GM21360 (cell line): ENCODE results near the gene STAC3.
"Not testable (repeated sequence)": the region's sequence is repeated elsewhere in the genome, so short reads cannot be mapped to it uniquely, and the experiment has no call there.

Experiments
- ATAC-seq: cut with Tn5 transposase; IDR thresholded peaks from one replicate; pipeline ENCODE4 v1.9.1; 2021; ENCODE audit warnings: mild to moderate bottlenecking, moderate library complexity; ENCODE audit not compliant: unreplicated experiment

Gene STAC3

DNA sequence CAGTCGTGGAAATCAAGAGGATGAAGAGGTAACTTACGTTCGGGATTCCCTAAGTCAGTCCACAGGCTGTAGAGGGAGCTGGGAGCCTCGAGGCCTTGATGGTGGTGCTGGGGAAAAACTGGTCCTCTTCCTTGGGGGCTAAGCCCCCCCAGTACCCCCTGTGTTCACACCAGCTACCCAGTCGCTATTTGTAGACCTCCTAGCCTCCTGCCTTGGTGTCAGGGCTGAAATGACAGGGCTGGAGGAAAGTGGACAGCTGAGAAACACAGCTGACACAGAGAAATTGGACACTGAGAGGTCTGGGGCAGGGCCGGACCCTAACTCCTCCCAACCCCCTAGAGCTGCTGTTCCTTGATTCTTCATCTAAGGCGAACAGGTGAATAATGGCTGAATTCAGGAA is at the start of gene STAC3:
TSS of gene STAC3 (minus strand) at position 232 of the 400 bp plus-strand sequence. CDS start 1,551 bp downstream, outside the sequence.
- ATAC-seq, result no peak

DNA sequence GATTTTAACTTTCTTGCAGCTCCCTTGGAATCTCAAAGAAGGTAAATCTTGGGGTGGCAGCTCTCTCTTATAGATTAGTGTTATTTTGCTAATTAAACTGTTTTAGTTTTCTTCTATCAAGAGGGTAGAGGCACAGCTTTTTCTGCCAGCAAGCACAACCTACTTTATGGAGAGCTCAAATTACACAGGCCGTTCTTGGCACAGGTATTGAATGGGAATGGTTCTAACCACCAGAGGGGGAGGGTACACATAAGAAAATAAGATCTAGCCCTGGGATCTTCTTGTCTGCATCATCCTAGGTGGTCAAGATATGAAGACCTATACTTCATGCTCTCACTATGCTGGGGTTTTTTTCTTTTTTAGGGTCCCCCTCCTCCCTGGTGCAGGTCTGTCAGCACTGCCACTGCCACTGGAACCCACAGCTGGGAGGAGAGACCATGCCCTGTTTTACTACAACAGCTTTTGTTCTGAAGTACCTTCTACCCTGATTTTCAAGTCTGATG is 48.6 kb upstream of the STAC3 start:
- ATAC-seq, result no peak

DNA sequence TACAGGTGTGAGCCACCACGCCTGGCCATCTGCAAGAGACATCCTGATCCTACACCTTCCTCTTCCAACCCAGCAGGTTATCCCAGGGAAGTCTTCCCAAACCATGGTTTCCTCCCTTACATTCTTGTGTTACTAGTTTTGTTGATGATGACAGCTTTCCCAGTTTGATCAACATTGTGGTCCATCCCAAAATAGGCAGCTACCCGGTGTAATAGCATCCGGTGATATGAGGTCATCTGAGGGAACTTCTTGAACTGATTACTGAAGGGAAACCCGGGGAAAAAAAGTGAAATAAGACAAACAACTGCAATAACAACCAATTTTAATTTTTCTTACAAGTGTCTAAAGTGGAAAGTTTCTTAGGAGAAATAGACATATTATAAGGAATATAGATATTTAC is 45.3 kb upstream of the STAC3 start:
- ATAC-seq, result no peak

DNA sequence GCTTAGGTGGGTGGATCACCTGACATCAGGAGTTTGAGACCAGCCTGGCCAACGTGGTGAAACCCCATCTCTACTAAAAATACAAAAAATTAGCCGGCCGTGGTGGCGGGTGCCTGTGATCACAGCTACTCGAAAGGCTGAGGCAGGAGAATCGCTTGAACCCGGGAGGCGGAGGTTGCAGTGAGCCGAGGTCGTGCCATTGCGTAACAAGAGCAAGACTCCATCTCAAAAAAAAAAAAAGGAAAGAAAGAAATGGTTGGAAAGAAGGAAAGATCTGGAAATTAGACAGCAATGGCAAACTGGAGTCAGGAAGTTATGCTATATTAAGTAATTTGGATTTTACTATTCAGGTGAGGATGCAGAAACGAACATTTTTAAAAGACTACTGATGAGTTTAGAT is 31.1 kb upstream of the STAC3 start:
- ATAC-seq, result not testable (repeated sequence)

DNA sequence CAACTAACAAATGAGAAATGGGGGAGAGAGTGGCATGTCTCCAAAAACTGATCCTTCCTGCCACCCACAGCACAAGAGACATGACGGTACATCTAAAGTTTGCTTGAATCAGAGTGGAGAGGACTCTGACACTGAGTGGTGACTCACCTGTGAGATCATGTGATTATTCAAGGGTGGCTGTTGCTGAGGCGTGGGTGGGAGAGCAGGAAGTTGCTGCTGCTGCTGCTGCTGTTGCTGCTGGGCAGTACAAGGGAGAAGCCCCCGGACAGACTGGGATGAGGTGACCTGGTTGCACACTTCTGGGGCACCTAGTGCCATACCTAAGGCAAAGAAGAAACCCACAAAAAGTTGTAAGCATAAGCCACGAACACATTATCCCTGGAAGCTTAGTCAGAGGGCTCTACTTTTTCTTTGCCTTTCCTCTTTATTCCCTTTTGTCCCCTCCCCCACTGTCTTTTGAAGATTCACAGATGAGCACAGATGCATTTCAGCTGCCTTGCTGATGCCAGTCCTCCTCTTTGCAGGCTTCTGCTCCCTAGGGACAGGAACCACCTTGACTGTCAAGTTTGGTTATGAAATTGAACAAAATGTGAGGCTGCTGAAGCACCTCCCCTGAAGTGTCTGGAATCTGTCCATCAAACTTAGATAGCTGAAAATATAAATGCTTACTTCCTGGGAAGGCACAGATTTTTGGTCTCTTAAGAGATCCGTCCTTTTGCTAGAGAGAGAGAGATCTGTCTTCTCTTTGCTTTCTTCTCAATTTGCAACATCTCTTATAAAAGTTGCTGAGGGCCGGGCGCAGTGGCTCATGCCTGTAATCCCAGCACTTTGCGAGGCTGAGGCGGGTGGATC is 29.4 kb upstream of the STAC3 start:
- ATAC-seq, result peak; percentile 88

DNA sequence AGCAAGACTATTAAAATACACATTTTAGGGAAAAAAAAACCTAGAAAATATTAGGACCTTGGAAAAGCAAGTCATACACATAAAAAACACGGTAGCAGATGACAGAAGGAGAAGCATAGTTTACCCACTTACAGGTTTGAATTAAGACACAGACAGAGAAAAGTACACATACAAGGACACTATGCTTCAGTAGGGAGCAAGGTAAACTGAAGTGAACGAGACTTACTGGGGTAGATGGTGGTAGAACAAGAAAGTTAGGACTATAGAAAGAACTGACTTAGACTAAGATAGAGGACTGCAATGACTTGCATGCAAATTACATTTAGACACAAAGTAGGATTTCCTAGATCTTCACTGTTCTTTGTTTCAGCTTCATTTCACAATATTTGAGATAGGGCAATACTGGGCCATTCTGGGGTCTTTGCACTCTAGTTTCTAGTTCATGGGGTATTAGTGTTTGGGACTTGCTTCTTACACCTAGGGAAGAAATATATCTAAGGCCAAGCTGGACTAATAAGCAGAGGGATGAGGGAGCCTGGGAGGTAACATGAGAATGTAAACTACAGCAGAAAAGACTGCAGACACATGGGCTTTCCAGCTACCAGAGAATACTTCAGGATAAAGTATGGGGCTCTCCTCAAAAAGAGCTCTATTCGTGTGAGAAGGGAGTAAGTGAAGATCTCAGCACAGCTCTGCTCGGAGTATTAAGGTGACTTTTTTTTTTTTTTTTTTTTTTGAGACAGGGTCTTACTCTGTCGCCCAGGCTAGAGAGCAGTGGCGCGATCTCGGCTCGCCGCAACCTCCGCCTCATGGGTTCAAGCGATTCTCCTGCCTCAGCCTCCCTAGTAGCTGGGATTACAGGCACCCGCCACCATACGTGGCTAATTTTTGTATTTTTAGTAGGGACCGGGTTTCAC is 27.7 kb upstream of the STAC3 start:
- no peak for ATAC-seq

DNA sequence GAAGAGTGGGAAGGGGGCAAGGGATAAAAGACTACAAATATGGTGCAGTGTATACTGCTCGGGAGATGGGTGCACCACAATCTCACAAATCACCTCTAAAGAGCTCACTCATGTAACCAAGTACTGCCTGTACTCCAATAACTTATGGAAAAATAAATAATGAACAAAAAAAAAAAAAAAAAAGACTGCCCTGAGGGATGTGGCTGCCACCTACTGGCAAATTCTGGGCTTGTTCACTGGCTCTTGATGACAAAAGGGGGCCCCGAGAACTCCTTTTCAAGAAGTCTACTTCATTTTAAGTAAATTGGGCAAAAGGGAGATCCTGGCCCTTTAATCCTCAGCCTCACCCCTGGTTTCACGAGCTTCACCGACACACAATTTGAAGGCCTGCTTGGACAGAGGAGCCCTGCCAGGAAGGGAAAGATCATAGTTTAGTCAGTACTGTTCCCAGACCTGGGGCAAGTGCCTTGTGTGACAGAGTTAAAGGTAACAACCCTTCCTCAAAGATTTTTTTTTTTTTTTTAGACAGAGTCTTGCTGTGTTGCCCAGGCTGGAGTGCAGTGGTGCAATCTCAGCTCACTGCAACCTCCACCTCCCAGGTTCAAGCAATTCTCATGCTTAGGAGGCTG is 26.1 kb upstream of the STAC3 start:
- ATAC-seq, result no peak

DNA sequence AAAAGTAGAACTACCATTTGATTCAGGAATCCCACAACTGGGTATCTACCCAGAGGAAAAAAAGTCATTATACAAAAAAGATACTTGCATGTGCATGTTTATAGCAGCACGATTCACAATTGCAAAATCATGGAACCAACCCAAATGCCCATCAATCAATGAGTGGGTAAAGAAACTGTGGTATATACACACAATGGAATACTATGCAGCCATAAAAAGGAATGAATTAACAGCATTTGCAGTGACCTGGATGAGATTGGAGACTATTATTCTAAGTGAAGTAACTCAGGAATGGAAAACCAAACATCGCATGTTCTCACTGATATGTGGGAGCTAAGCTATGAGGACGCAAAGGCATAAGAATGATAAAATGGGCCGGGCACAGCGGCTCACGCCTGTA is 25.2 kb upstream of the STAC3 start:
- ATAC-seq, result not testable (repeated sequence)

DNA sequence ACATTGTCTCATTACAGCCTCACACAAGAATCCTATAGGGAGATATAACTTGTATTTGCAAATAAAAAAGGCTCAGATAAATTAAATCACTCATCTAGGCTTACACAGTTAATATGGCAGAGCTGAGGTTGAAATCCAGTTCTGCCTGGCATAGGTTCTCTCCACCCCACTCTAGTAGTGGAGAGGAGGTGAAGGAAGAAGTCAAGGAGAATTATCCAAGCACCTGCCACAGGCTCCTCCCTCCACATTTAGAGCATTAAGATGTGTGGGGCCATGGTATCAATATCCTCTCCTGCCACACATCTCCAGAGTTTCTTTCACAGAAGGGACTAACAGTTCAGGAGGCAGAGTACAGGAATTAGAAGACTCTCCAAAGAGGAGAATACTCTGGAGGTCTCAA is 22.5 kb upstream of the STAC3 start:
- ATAC-seq, result no peak

DNA sequence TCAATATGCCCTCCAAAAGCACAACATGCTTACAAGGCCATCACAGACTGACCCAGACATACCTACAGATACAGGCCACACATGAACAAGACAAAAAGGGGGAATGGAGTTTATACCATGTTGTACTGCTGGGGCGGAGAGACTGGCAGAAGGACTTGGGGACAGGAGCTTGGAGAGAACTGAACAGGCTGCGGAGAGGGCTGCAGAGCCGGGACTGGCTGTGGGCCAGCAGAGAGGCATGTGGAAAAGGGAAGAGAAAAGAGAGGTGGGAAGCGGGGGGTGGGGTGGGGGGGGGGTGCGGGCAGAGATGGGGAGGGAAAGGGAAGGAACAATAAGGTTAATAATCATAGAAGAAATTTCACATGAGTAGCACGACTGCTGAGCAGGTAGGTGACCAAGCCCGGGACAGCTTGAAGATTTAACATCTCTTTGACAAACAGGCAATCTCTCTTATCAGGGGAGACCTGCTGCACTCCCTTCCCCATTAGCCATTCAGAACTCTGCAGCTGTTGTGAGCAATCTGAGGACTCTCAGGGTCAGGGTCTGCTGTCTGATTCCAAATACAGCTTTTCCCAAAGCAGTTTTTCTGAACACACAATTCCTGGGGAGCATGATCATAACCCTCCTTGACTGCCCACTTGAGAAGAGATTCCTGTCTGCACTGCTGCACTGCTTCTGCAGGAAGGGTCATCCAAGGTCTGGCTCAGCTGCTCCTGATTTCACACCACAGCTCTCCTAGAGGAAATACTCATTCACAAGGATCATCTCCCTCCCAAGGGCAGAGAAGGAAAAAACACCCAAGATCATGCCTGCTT is 21.6 kb upstream of the STAC3 start:
- no peak for ATAC-seq

DNA sequence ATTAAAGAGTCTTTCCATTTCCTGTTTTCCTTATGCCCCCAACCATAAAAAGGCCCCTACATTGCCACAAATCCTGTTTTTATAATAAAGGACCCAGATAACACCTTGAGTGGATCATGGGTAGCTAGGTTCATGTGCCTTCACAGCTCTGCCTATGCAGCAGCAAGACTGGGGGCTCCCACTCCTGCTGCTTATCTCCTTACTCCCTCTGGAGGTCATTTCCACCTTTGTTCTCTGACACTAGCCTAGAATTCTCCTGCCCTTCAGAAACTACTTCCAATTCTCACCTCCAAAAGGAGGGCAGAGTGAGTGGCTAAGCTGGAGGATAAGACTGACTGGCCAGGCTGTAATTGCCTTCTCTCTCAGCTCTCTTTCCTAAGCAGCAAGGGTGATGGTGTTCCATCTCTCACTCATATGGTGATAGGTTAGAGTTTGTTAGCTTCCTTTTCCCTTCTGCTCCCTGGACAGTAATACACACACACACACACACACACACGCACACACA is 20.0 kb upstream of the STAC3 start:
- no peak for ATAC-seq

DNA sequence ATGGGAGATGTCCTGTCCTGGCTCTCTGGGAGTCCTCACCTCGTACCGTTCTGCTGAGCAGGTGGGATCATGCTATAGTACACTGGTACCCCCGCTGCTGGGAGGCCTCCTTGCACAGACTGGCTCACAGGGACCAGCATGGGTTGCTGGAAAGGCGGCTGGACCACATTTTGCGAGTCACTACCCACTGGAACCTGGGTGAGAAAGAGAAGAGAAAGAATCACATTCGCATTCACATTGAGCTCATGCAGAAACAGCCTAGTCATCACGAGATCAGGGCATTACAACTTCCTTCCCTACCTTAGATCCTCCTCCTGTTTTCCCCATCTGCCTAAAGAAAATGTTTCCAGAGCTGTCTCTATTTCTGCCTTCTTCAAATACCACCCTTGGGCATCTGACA is 17.3 kb upstream of the STAC3 start:
- no peak for ATAC-seq

DNA sequence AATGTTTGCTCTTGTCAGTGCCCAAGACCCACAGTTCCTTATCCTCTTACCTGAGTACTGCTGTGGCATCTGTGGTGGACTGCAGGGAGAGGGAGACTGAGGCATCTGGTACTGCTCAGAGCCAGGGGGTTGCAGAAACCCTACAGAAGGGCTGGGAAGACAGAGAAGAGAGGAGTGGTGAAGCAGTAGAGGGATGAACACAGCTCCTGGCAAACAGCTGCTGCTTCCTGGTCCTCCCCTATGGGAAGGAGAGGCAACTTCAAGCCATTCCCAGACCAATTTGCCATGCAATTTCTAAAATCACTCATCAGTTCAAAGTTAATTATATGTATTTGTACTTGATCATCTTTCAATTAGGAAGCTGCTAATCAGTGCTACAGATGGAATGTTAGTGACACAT is 15.7 kb upstream of the STAC3 start:
- no peak for ATAC-seq

DNA sequence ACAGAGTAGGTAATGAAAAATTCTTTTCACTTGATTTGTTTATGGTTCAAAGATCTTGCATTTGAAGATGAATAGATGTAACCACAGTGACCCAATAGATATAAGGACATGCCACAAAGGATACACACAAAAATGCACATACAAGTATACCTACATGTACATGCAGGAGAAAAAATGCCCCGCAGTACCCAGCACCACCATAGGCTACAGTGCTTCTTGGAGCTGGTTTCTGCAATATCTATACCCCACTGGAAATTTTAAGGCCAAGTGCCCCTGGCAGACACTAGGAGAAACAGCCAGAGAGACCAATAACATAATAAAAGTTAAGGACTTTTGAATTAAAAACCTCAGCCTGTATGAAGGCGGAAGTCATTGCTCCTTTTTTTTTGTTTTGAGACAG is 12.1 kb upstream of the STAC3 start:
- ATAC-seq, result no peak

DNA sequence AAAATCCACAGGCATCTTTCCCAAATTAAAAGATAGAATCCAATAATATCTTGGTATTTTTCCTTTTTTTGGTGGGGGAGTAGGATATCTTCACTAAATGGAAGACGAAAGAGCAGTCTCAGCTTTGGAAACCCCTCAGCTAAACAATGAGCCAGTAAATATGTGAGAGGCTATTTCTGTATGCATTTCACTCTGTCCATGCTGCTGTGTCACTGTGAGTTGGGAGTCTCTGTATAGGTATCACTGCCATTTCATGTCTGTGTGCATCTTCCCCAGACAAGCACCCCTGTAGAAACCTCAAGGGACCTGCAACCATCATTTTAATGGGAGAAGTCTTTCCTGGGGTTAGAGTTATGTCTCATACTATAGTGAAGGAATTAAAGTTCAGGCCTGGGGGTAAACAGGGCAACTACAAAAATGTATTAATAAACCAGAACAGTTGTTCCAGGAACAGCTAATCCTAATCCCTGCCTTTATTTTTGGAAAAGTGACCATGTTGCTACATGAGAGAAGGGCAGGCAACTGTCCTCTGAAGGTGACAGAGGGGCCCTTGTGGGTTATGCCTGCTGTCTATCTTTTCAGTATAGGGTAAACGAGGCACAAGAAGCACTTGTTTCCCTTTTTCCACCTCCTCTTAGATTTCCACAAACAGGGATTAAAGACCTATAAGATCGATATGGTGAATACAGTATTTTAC is 11.3 kb upstream of the STAC3 start:
- ATAC-seq, result no peak

DNA sequence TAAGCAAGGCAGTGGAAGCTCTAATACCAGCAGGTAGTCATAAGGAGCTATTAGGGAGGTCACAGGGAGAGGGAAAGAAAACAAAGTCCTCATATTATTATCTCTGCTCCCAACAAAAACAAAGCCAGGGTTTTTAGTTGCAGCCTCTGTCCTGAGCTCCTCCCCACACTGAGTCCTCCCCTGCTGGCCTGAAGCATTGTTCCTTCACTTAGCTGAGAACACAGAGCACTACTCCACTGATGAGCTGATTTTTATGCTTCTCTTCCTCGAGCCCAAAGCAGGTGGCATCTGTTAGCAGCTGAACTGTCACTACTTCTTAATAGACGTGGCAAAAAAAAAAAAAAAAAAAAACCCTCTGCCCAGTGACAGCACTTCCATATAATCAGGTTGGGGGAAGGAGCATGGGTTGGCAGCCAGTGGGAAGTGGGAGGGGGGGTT is 10.5 kb upstream of the STAC3 start:
- no peak for ATAC-seq

DNA sequence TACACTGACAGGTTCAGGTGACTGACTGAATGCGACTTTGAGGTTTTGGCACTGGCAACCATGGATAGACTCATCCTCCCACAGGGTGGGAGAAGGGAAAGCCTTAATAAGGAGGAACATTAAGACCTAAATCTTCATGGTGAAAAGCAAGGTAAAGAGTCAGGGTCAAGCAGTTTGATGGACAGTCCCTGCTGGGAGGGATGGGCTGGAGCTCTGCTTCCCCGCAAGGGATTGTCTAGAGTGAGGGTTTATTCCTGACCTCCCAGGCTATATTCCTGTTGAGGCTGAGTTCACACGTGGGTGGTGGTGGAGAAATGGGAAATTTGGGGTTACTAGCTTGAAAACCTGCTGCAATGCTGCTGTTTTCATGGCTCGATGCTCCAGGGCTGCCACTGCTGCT is 9.4 kb upstream of the STAC3 start:
- no peak for ATAC-seq

DNA sequence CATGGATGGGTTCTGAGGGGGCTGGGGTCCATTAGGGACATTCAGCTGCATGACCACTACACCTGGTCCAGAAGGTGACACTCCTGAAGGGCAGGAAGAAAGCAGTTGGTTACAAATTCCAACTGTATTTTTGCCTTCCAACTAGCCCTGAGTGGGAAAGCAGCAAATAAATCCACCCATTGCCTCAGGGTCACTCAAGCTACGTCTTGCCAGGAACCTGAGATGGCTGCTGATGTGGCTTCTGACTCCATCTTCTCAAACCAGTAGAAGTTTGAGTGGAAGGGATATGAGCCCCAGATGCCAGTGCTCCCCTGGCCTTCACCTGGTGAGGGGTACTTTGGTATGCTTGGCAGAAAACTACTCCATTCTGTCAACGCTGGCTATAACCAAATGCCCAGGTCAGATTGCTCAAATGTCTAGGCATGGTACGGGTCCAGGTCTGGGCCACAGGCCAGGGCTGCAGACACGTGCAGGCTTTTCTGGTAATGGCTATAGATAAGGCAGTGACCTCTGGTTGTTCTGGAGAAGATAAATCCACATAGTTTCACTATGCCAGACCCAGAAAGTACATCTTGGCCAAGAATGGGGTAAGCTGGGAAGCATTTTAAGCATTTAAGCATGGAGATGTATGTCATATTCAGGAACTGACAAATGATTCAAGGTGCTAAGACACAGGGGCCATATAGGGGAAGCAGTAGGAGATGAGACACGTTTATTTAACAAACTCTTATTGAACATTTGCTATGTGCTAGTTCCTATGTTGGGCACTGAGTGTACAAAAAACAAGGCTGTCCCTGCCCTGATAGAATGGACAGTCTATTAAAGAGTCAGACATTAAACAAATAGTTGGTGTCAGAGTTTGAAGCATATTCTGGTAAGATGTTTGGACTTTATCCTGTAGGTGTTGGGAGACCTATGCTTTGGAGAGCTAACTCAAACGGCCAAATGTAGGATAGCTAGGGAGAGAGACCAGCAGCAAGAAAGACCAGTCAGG is 8.3 kb upstream of the STAC3 start:
- no peak for ATAC-seq
